NCI-H2029 (cell line): ENCODE data around the gene ADGRF3.
"Not testable (repeated sequence)": the region's sequence is repeated elsewhere in the genome, so short reads cannot be mapped to it uniquely, and the experiment has no call there.

Experiments
- DNase-seq: peaks from one replicate; lab custom pipeline; 2025; lab: John Stamatoyannopoulos, UW

Gene ADGRF3

GRCh38 chr2:26349690-26350089, 3.1 kb upstream of the ADGRF3 start:
- no peak for DNase-seq

DNA sequence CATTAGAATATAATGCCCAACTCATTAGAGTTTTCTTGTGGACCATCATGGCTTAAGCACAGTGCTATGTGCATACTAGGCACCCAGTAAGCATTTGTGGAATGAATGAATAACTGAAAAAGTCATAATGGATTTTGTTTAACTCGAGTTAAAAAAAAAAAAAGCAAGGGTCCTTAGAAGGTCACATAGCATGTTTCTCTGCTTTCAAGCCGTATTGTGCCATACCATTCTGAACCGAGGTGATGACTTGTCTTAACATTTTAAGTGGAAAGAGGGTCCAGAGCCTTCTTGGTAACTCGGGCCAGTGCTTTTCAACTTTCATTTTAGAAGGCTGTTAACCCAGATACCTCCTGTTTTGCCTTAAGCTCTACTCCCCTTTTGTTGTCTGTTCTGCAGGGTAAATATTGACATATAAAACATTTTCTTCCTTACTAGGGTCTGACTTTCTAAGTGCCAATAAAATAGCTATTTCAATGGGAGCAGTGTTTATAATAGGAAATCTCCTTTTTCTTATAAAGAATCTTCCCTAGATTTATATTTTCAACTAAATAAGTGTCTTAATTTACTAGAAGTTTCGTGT, 787 bp upstream of the ADGRF3 start:
- no peak for DNase-seq

DNA sequence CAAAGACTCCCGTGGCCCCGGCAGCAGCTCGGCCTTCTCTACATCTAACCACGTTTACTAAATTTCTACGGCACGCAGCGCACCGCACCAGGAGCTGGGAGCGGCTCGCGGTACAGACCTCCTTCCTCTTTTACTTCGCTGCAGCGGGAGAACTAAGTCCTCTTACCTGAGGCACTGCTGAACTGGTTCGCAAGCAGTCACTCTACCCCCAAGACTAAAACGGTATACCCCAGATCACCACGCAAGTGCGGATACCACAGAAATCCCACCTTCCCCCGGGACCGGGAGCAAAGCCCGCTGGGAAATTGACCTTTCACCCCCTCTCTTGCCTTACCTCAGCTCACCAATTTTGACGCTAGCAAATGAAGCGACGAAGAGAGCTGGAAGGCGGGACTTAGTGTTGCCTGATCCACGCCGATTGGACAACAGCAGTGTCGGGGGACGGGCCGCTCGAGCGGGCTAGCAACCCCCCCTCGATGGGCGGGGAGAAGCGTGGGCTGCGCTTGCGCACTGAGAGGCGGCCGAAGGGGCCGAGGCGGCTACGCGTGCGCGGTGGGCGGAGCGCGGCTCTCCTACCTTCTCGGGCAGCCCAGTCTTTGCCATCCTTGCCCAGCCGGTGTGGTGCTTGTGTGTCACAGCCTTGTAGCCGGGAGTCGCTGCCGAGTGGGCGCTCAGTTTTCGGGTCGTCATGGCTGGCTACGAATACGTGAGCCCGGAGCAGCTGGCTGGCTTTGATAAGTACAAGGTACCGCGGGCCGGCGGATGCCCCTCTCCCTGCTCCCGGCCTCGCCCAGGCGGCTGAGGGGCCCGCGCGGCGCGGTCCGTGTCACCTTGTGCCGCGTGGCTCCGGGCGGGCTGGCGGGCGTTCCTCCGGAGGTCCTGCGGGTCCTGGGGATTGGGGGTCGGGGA, 790 bp downstream of the ADGRF3 start, which contains the start of gene SELENOI:
SELENOI (plus strand) TSS at position 599 of the 909 bp plus-strand sequence; CDS start at position 689, 90 bp downstream.
- DNase-seq, result peak; percentile 98

DNA sequence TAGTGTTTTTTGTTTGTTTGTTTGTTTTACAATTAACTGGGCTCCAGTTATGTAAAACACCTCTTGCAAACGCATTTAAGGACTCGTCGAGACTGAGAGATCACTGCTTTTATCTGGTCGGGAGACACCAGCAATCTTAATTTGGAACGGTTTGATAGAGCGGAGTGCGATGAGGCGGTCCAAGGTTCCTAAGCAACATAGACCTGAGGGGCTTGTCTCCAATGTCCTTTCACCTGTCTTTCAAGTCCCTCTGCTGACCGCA, 1.4 kb downstream of the ADGRF3 start:
- no peak for DNase-seq

DNA sequence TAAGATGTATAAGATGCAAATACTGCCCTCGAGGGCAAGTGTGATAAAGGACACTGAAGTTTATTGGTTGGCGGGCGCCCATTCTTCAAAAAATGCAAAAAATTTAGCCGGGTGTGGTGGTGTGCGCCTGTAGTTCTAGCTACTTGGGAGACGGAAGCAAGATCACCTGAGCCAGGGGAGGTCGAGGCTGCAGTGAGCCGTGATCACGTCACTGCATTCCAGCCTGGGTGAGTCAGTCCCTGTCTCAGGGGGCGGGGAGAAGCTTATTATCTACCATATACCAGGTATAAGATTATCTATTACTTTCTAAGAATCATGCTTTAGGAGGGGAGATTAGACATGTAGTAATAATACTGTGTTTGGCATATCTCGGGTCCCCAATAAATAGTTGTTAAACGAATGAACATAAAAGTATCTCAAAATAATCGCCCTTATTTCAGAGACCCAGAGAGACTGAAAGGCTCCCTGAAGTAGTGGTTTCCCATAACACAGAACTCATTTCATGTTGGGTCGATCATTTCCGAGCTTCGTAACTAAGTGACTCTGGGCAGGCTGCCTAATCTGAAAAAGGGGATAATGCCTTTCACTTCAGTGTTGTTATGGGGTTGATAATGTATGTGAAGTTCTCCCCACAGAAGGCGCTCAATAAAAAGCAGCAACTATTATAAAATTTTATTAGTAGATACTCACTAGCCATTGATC, 1.9 kb downstream of the ADGRF3 start:
- DNase-seq, result no peak

GRCh38 chr2:26340831-26341230, 5.8 kb downstream of the ADGRF3 start:
- no peak for DNase-seq

- DNase-seq, result no peak
Observed at GRCh38 chr2:26337298-26337697, 9.3 kb downstream of the ADGRF3 start.

DNA sequence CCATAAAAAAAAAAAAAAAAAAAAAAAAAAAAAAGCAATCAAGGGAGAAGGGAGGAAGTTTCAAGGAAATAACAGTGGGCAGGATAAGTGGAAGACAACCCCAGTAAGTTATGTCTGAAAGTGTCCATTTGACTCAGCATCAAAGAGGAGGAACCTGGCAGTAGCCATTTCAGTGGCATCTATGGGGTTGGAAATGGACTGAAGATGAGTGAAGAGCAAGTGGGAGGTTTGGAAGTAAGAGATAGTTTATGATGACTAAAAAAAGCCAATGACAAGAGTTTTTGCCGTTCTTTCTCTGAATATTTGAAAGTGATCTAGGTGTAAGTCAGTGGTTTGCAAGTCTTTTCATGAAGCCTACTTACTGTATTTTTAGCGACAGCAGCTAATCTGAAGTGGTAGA, 9.9 kb downstream of the ADGRF3 start:
- no peak for DNase-seq

DNA sequence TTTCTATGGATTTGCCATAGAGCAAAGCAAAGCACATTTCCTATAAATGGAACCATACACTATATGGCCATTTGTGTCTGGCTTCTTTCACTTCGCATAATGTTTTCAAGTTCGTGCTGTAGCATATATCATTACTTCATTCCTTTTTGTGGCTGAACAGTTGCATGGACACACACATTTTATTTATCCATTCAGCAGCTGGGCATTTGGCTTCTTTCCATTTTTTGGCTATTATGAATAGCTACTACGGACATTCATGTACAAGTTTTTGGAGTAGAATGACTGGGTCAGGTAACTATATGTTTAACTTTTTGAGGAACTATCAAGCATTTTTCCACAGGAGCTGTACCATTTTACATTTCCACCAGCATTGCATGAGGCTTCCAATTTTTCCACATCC, 11.4 kb downstream of the ADGRF3 start:
- DNase-seq, result no peak

DNA sequence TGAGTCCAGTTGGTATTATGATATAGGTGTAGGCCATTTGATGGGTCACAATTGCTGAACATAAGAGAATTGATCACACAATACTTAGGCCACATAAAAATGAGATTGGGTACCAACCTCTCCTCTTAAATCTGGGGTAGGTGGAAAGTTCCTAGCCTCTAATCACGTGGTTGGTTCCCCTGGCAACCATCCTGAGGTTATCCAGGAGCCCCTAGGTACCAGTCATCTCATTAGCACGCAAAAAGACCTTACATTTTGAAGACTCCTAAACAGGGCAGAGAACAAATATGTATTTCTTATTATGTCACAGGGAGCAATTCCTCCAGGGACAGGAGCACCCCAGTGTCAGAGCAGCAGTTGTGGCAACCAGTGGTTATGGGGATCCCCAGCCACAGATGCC, 13.3 kb downstream of the ADGRF3 start:
- DNase-seq, result no peak

- DNase-seq, result not testable (repeated sequence)
Observed at GRCh38 chr2:26331321-26331720, 15.3 kb downstream of the ADGRF3 start.

GRCh38 chr2:26330604-26331003, 16.0 kb downstream of the ADGRF3 start:
- no peak for DNase-seq

DNA sequence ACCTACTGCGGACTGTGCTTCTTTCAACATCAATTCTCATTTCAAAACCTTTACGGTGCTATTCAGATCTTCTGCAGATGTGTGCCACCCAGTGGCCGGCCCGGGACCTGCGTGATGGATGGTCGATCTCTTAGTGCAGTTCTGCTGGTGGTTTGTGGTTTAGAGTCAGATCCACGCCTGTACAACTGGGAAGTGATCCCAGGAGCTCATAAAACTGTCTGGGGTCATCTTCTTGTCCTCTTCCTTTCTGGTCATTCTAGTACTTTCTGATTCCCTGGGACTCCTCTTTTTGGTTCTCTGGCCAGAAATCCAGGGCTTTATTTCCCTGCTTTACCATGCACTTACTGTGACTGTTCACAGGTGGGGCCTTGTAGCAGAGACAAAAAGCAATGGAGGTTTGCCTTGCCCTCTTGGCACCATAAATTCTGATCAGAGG, 16.5 kb downstream of the ADGRF3 start:
- DNase-seq, result peak; percentile 44

GRCh38 chr2:26329083-26329482, 17.5 kb downstream of the ADGRF3 start:
- DNase-seq, result not testable (repeated sequence)

DNA sequence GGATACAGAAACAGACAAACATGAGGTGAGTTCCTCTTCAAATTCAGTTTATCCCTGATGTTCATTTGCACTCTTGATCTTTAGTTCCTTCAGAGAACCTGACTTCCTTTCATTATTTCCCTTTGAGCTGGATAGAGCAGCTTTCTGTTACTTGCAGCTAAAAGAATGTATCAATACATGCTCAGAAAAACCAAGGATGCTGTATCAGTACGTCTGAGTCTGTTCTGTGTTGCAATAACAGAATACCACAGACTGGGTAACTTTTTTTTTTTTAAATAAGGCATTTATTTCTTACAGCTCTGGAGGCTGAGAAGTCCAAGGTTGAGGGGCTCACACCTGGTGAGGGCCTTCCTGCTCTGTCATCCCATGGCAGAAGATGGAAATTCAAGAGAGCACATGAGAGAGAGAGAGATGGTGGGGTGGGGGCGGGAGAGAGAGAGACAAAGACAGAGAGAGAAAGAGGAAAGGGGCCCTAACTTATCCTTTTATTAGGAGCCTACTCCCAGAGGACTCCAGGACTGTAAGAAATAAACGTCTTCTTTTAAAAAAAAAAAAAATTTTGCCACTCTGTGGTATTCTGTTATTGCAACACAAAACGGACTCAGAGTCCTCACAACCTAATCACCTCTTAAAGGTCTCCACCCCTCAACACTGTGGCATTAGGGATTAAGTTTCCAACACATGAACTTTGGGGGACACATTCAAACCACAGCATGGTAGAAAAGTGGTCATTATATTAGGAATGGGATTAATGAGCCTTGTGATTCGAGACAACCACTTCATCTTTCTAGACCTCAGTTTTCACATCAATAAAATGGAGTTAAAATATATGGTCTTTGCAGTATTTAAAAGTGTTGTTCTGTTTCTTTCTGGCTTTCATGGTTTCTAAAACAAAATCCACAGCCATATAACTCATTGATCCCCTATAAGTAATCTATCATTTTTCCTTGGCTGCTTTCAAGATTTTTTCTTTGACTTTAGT, 19.0 kb downstream of the ADGRF3 start:
- no peak for DNase-seq

DNA sequence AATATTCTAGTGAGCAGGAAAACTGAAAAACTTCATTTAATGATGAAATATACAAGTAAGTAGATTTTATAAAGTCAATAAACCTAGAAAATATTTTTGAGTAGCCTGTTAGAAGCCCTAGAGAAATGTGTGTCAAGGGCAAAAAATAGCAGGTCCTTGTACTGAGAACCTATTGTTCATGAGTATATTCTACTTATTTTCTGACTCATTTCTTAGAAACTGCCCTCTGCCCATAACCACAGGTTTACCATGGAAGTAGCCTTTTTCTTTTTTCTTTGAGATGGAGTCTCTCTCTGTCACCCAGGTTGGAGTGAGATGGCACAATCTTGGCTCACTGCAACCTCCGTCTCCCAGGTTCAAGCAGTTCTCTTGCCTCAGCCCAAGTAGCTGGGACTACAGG, 20.1 kb downstream of the ADGRF3 start:
- DNase-seq, result no peak

- DNase-seq, result no peak
Observed at GRCh38 chr2:26325851-26326250, 20.7 kb downstream of the ADGRF3 start.

DNA sequence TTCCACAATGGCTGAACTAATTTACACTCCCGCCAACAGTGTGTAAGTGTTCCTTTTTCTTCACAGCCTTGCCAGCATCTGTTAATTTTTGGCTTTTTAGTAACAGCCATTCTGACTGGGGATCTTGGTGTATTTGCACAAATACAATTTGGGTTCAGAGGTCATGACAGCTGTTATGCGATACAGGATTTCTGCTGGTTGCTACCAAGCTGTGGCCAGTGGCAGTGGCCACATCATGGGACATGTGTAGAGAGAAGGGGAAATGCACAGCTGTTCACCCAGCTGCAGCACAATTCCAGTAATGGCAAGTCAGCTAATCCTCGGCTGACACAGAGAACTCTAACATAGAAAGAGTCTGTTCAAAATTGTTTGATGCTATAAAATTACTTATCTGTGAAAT, 21.7 kb downstream of the ADGRF3 start:
- no peak for DNase-seq

DNA sequence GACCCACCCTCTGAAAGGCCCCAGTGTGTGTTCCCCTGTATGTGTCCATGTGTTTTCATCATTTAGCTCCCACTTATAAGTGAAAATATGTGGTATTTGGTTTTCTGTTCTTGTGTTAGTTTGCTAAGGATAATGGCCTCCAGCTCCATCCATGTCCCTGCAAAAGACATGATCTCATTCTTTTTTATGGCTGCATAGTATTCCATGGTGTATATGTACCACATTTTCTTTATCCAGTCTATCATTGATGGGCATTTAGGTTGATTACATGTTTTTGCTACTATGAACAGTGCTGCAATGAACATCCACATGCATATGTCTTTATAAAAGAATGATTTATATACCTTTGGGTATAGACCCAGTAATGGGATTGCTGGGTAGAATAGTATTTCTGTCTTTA, 22.1 kb downstream of the ADGRF3 start:
- not testable (repeated sequence) for DNase-seq

GRCh38 chr2:26318950-26319349, 27.6 kb downstream of the ADGRF3 start:
- no peak for DNase-seq

GRCh38 chr2:26317377-26318105, 29.0 kb downstream of the ADGRF3 start:
- DNase-seq, result no peak
